ENCODE results near the gene CHMP2B.
"Not testable (repeated sequence)": the region's sequence is repeated elsewhere in the genome, so short reads cannot be mapped to it uniquely, and the experiment has no call there.

CHMP2B gene

GRCh38 chr3:87233805-87234204 lies 6.7 kb downstream of the CHMP2B start:
- no peak for DNase-seq (ENCODE audit: low spot score)

- DNase-seq (ENCODE audit: low spot score), result no peak
Measured at GRCh38 chr3:87236093-87236492, 9.0 kb downstream of the CHMP2B start.

GRCh38 chr3:87246662-87247429 lies 19.7 kb downstream of the CHMP2B start:
- DNase-seq (ENCODE audit: low spot score), result no peak

GRCh38 chr3:87247430-87247773 lies 20.3 kb downstream of the CHMP2B start:
- DNase-seq (ENCODE audit: low spot score), result no peak

GRCh38 chr3:87248231-87248630 lies 21.1 kb downstream of the CHMP2B start:
- not testable (repeated sequence) for DNase-seq (ENCODE audit: low spot score)

- DNase-seq (ENCODE audit: low spot score), result no peak
Measured at GRCh38 chr3:87248831-87249230, 21.7 kb downstream of the CHMP2B start.

GRCh38 chr3:87250009-87250408 lies 22.9 kb downstream of the CHMP2B start:
- no peak for DNase-seq (ENCODE audit: low spot score)

- DNase-seq (ENCODE audit: low spot score), result peak; percentile 12
Measured at GRCh38 chr3:87260270-87260669, 33.2 kb downstream of the CHMP2B start.

- DNase-seq (ENCODE audit: low spot score), result no peak
Measured at GRCh38 chr3:87261925-87262324, 34.8 kb downstream of the CHMP2B start.

GRCh38 chr3:87267953-87268645 lies 41.0 kb downstream of the CHMP2B start:
- DNase-seq (ENCODE audit: low spot score), result no peak

- no peak for DNase-seq (ENCODE audit: low spot score)
Measured at GRCh38 chr3:87268646-87269211, 41.6 kb downstream of the CHMP2B start.

GRCh38 chr3:87269723-87270122 lies 42.6 kb downstream of the CHMP2B start:
- DNase-seq (ENCODE audit: low spot score), result no peak

GRCh38 chr3:87270908-87271700 lies 44.0 kb downstream of the CHMP2B start:
- no peak for DNase-seq (ENCODE audit: low spot score)

GRCh38 chr3:87272718-87273341 lies 45.7 kb downstream of the CHMP2B start:
- DNase-seq (ENCODE audit: low spot score), result no peak

- no peak for DNase-seq (ENCODE audit: low spot score)
Measured at GRCh38 chr3:87276484-87276883, 49.4 kb downstream of the CHMP2B start, which contains the start of gene POU1F1. TSS of gene POU1F1 (minus strand) at chr3:87276584. CDS start at chr3:87276462, 122 bp downstream.

- no peak for DNase-seq (ENCODE audit: low spot score)
Measured at GRCh38 chr3:87287011-87287410, 59.9 kb downstream of the CHMP2B start.

- no peak for DNase-seq (ENCODE audit: low spot score)
Measured at GRCh38 chr3:87288446-87288845, 61.3 kb downstream of the CHMP2B start.

GRCh38 chr3:87298111-87298718 lies 71.1 kb downstream of the CHMP2B start:
- peak; percentile 20 for DNase-seq (ENCODE audit: low spot score)

- DNase-seq (ENCODE audit: low spot score), result not testable (repeated sequence)
Measured at GRCh38 chr3:87305031-87305430, 77.9 kb downstream of the CHMP2B start.
